Measurements from ENCODE around the gene CDR2.

CDR2 gene

GRCh38 chr16:22340945-22341344, 33.5 kb downstream of the CDR2 start (continued):
- TF ChIP-seq GLIS1 (tag by site-specific recombination; IDR thresholded peaks at IDR 0.05): no peak

DNA sequence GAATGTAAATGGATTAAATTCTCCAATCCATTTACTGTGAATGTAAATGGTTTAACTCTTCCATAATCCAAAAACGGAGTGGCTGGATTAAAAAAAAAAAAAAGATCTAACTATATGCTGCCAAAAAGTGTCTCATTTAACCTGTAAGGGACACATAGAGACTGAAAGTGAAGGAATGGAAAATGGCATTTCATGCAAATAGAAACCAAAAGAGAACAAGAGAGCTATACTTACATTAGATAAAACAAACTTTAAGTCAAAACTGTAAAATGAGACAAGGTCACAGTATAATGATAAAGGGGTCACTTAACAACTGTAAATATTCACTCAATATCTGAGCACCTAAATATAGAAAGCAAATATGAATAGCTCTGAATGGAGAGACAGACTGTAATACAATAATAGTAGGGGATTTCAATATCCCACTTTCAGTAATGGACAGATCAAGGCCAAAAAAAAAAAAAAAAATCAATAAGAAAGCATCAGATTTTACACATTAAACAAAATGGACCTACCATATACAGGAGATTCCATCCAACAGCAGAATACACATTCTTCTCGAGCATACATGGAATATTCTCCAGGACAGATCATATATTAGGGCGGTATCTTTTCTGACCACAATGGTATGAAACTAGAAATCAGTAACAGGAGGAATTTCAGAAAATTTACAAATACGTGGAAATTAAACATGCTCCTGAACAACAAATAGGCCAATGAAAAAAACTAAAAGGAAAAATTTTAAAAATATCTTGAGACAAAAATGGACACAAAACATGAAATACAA, 36.4 kb downstream of the CDR2 start:
- H3K27ac ChIP-seq (ENCODE audit: extremely low read depth, low read depth, low read length): no peak overlapping the region
- peaks cover under 1 to 33% of the 10 kb centered on the region in 2 experiments; a peak in 2 of 3 replicates for H3K36me3 ChIP-seq (ENCODE audit: control insufficient read depth in 2 of 2, insufficient read depth in 1 of 2, low read length in 2 of 2)
- TF ChIP-seq ZNF416 (tag by site-specific recombination; IDR thresholded peaks at IDR 0.05) (no peak), INSM2 (tag by site-specific recombination; IDR thresholded peaks at IDR 0.05) (no peak), ZNF670 (tag by site-specific recombination; IDR thresholded peaks at IDR 0.05; ENCODE audit: low read depth) (no peak), ZNF785 (tag by site-specific recombination; IDR thresholded peaks at IDR 0.05) (no peak), ZSCAN30 (tag by site-specific recombination; IDR thresholded peaks at IDR 0.05) (no peak)
- TF ChIP-seq, protein P1, sequence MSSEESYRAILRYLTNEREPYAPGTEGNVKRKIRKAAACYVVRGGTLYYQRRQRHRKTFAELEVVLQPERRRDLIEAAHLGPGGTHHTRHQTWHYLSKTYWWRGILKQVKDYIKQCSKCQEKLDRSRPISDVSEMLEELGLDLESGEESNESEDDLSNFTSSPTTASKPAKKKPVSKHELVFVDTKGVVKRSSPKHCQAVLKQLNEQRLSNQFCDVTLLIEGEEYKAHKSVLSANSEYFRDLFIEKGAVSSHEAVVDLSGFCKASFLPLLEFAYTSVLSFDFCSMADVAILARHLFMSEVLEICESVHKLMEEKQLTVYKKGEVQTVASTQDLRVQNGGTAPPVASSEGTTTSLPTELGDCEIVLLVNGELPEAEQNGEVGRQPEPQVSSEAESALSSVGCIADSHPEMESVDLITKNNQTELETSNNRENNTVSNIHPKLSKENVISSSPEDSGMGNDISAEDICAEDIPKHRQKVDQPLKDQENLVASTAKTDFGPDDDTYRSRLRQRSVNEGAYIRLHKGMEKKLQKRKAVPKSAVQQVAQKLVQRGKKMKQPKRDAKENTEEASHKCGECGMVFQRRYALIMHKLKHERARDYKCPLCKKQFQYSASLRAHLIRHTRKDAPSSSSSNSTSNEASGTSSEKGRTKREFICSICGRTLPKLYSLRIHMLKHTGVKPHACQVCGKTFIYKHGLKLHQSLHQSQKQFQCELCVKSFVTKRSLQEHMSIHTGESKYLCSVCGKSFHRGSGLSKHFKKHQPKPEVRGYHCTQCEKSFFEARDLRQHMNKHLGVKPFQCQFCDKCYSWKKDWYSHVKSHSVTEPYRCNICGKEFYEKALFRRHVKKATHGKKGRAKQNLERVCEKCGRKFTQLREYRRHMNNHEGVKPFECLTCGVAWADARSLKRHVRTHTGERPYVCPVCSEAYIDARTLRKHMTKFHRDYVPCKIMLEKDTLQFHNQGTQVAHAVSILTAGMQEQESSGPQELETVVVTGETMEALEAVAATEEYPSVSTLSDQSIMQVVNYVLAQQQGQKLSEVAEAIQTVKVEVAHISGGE (tag by site-specific recombination; conservative IDR thresholded peaks at IDR 0.05; ENCODE audit: low read depth): no peak
- H3K4me1 ChIP-seq (ENCODE audit: control insufficient read depth, insufficient read depth, low read length): no peaks in the 10 kb centered on the region
- H3K9me3 ChIP-seq (ENCODE audit: control insufficient read depth, insufficient read depth, low read depth, low read length): no peaks in the 10 kb centered on the region
- CTCF ChIA-PET: interaction anchor here (0.7 to 1.0 kb wide), 3 partner anchors 19 to 1721 kb away, joined by 3 to 9 read pairs (median 5); no protein-coding TSS in a partner anchor
- no peak overlapping the region for H3K4me3 ChIP-seq (ENCODE audit: low read depth, low read length)
- POLR2A ChIA-PET: interaction anchor here (0.7 kb wide), 1 partner anchor 23 kb away, joined by 4 read pairs; no protein-coding TSS in a partner anchor

DNA sequence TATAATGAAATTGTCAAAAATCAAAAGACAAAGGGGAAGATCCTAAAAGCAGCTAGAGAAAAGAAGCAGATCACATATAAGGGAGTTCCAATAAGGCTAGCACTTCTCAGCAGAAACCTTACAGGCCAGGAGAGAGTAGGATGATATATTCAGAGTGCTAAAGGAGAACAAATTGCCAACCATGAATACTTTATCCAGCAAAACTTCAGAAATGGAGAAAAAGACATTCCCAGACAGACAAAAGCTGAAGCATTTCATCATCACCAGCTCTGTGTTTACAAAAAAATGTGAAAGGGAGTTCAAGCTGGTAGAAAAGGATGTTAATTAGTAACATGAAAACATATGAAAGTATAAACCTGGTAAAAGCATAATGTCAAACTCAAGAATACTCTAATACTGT, 37.4 kb downstream of the CDR2 start:
- TF ChIP-seq SETDB1 (IDR thresholded peaks at IDR 0.05; ENCODE audit: insufficient read length, low read length): peak; percentile 89
- no peak for TF ChIP-seq ZBTB6 (tag by site-specific recombination; IDR thresholded peaks at IDR 0.05)
- TF ChIP-seq ZNF585B (tag by site-specific recombination; IDR thresholded peaks at IDR 0.05): 0 out of 2 replicates have a peak, but pooled peaks have one; percentile 7
- no peak overlapping the region for H3K27ac ChIP-seq (ENCODE audit: extremely low read depth, low read depth, low read length)
- CTCF ChIA-PET: interaction anchor here (0.6 to 1.0 kb wide), 2 partner anchors 18 to 1330 kb away, joined by 3 to 5 read pairs; no protein-coding TSS in a partner anchor
- no peaks in the 10 kb centered on the region for H3K4me1 ChIP-seq (ENCODE audit: control insufficient read depth, insufficient read depth, low read length)
- H3K9me3 ChIP-seq (ENCODE audit: control insufficient read depth, insufficient read depth, low read depth, low read length): no peaks in the 10 kb centered on the region
- H3K36me3 ChIP-seq (ENCODE audit: control insufficient read depth in 2 of 2, insufficient read depth in 1 of 2, low read length in 2 of 2): peaks cover 7 to 40% of the 10 kb centered on the region in 2 experiments
- no peak overlapping the region for H3K4me3 ChIP-seq (ENCODE audit: low read depth, low read length)
- POLR2A ChIA-PET: no interaction called here

- no peaks in the 10 kb centered on the region for H3K9me3 ChIP-seq (ENCODE audit: control insufficient read depth, insufficient read depth, low read depth, low read length)
- no peaks in the 10 kb centered on the region for H3K4me1 ChIP-seq (ENCODE audit: control insufficient read depth, insufficient read depth, low read length)
- H3K36me3 ChIP-seq (ENCODE audit: control insufficient read depth in 2 of 2, insufficient read depth in 1 of 2, low read length in 2 of 2): peaks cover 11 to 45% of the 10 kb centered on the region in 2 experiments
- H3K4me3 ChIP-seq (ENCODE audit: low read depth, low read length): no peak overlapping the region
- CTCF ChIA-PET: interaction anchor here (0.6 kb wide), 1 partner anchor 29 kb away, joined by 3 read pairs; no protein-coding TSS in a partner anchor
- POLR2A ChIA-PET: no interaction called here
- no peak overlapping the region for H3K27ac ChIP-seq (ENCODE audit: extremely low read depth, low read depth, low read length)
- TF ChIP-seq ZNF10 (tag by site-specific recombination; IDR thresholded peaks at IDR 0.05) (no peak), ZNF324 (tag by site-specific recombination; IDR thresholded peaks at IDR 0.05) (no peak), ZNF366 (tag by site-specific recombination; conservative IDR thresholded peaks at IDR 0.05) (no peak), ZNF16 (tag by site-specific recombination; IDR thresholded peaks at IDR 0.05; ENCODE audit: low read depth) (no peak), ZBTB48 (tag by site-specific recombination; IDR thresholded peaks at IDR 0.05) (no peak), SP7 (tag by site-specific recombination; IDR thresholded peaks at IDR 0.05) (no peak), KLF9 (tag by site-specific recombination; IDR thresholded peaks at IDR 0.05; ENCODE audit: low read depth) (no peak), ZNF701 (tag by site-specific recombination; IDR thresholded peaks at IDR 0.05) (no peak), SALL2 (tag by site-specific recombination; IDR thresholded peaks at IDR 0.05; ENCODE audit: borderline replicate concordance) (no peak)
- TF ChIP-seq, protein P1 (tag by site-specific recombination; conservative IDR thresholded peaks at IDR 0.05; ENCODE audit: low read depth): no peak
Measured at GRCh38 chr16:22336581-22336980, 37.8 kb downstream of the CDR2 start.
